Stimulated activated CD4-positive, alpha-beta T cell treated with anti-CD3 and anti-CD28 coated beads, TNF-alpha, amount 100 ng/mL, for 1 hour (primary cell): ENCODE results near the gene LRRC26.
"Not testable (repeated sequence)": the region's sequence is repeated elsewhere in the genome, so short reads cannot be mapped to it uniquely, and the experiment has no call there.

Source experiments
- DNase-seq, 3 donors: peaks; one replicate each; pipeline ENCODE4 v3.0.0-alpha.2; 2020; ENCODE audit warnings: low read depth in 3 of 3, low spot score in 1 of 3

Gene LRRC26

DNA sequence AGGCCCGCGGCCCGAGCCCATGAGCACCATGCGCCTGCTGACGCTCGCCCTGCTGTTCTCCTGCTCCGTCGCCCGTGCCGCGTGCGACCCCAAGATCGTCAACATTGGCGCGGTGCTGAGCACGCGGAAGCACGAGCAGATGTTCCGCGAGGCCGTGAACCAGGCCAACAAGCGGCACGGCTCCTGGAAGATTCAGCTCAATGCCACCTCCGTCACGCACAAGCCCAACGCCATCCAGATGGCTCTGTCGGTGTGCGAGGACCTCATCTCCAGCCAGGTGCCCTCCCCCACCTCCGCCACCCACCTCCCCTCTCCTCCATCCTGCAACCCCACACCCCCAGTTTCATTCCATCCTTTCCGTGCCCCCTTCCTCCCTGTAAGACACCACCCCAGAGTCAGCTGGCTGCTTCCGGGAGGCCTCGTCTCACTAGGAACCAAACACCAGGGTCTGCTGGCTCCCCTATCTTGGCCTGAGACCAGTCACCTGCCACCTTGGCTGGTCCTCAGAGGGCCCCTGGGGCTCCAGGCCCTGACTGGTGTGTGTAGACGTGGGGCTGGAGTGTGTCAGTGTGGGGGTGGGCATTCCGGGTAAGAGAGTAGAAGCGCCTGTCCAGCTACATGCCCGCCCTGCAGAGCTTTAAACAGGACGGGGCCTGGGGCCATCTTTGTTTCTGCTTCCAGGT, 30.2 kb downstream of the LRRC26 start:
- no peak for DNase-seq

DNA sequence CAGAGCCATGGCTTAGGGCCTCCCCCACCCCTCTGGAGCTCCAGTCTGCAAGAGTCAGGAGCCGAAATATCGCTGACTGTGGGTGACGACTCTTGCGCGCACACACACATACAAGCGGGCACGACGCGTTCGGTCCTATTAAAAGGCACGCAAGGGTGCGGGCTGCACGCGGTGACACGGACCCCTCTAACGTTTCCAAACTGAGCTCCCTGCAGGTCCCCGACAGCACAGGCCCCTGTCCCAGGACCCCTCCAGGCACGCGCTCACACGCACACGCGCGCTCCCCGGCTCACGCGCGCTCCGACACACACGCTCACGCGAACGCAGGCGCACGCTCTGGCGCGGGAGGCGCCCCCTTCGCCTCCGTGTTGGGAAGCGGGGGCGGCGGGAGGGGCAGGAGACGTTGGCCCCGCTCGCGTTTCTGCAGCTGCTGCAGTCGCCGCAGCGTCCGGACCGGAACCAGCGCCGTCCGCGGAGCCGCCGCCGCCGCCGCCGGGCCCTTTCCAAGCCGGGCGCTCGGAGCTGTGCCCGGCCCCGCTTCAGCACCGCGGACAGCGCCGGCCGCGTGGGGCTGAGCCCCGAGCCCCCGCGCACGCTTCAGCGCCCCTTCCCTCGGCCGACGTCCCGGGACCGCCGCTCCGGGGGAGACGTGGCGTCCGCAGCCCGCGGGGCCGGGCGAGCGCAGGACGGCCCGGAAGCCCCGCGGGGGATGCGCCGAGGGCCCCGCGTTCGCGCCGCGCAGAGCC, 31.0 kb downstream of the LRRC26 start, which contains the start of gene GRIN1:
GRIN1 (plus strand) TSS at position 433 of the 746 bp plus-strand sequence. CDS start 333 bp downstream, outside the sequence.
- no peak for DNase-seq

DNA sequence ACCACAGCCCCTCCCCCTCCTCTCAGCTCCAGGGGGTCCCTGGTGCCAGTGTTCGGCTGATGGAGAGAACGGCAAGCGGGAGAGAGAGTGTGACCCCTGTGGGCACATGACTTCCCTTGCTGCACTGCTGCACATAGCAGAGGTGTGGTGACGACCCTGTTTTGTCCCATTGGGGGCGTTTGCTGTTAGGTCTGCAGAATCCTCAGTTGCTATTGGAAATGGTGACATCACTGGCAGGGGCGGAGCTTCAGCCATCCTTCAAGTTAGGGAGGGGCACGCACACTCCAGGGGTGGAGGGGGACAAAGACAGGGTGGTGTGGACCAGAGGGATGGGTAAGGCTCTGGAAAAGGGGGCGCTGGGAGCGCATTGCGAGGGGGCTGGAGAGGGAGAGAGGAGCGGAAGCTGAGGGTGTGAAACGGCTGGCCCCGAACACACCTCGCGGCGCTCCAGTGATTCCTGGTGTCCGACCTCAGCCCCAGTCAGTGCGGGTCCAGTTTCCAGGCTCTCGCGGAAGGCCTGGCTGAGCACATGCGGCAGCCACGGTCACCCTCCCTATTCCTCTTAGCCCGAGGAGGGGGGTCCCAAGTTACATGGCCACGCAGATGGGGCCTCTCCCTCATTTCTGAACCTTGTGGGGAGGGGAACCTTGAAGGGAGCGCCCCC, 31.7 kb downstream of the LRRC26 start:
- no peak for DNase-seq

DNA sequence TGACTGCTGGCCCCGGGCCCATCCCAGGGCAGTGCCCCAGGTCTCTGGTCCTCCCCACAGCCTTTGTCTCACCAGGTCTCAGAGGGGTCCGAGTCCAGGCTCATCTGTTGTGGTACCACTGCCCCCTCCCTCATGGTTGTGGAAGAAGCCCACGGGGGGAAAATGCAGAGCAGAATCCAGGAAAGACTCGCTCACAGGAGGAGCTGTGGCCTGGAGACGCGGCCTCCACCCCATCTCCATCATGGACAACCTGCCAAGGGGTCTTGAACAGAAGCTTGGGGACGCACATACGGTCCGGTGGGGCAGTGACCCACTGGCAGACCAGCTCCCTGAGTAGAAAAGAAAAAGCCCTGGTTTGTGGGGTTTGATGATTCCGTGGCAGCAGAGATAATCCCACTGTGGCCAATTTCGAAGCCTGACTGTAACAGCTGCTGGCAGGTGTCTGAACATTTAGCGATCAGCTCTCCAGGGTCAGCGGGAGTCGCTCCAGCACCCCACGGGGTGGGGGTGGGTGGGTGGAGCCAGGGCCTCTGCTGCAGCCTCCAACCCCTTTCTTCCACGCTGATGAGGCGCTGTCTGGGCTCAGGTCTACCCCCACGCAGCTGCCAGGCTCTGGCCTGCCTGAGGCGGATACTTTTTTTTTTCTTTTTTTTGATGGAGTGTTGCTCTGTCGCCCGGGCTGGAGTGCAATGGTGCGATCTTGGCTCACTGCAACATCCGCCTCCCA, 32.8 kb downstream of the LRRC26 start:
- DNase-seq, result no peak

DNA sequence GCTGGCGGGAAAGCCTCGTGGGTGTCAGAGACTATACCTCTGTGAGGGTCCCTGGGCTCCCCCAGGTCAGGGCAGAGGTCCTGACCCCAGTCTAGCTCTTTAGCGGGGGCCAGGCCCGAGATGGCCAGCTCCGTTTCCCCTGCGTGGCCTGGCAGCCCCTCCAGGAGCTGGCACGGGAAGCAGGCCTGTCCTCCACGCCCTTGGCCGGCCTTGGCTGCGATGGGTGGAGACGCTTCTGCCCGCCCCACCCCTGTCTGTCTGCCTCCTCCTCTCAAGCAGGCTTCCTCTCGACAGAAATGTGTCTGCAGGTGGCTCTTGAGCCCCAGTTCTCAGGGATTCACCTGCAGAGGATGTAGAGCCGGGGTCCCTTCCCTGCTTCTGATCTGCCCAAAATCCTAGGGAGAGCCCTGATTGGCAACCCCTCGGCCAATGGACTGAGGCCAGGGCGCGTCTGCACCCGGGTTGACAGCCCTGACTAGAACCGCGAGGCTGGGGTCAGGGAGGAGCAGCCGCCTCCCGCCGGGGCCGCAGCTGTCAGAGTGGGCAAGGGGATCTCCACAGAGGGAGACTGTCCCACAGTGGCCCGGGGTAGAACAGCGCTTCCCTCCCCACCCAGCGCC, 33.5 kb downstream of the LRRC26 start:
- DNase-seq, result no peak

DNA sequence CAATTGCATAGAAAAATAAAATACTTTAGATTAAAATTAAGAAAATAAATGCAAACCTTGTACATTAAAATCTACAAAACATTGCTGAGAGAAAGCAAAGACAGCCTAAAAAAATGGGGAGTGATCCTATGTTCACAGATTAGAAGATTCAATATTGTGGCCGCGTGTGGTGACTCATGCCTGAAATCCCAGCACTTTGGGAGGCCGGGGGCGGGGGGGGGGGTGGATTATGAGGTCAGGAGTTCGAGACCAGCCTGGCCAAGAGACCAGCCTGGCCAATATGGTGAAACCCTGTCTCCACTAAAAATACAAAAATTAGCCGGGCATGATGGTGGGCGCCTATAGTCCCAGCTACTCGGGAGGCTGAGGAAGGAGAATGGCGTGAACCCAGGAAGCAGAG, 34.7 kb downstream of the LRRC26 start:
- DNase-seq, result not testable (repeated sequence)

DNA sequence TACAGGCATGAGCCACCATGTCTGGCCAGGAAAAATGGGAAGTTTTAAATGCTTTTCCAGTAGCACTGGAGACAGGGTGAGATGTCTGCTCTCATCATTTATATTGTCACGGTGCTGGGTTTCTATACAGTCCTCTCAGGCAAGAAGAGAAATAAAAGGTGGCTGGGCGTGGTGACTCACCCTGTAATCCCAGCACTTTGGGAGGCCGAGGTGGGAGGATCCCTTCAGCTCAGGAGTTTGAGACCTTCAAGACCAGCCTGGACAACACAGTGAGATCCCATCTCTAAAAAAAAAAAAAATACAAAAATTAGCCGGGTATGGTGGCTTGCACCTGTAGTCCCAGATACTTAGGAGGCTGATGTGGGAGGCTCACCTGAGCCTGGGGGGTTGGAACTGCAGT, 35.7 kb downstream of the LRRC26 start:
- no peak for DNase-seq

DNA sequence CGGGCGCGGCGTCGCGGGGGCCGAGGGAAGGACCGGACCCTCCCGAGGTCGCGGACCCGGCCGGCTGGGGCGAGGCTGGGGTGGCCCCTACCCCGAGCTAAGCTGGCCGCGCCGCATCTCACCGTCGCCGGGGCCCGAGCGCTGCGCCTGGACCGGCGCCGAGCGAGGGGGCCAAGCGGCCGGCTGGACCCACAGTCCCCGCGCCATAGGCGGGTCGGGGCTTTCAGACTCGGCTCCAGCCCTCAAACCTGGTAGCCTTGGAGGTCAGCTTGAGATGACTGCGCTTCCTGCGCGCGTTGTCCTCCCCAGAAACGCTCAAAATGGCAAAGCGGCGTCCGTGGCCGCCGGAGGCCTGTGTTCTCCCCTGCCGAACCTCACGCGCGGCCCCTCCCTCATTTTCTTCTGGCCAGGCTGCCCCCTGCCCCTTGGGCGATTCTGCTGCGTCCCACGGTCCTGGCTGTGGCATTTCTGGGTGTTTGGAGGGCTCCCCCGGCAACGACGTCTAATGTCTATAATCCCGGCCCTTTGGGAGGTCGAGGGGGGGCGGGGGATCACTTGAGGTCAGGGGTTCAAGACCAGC, 39.6 kb downstream of the LRRC26 start:
- DNase-seq, result no peak

DNA sequence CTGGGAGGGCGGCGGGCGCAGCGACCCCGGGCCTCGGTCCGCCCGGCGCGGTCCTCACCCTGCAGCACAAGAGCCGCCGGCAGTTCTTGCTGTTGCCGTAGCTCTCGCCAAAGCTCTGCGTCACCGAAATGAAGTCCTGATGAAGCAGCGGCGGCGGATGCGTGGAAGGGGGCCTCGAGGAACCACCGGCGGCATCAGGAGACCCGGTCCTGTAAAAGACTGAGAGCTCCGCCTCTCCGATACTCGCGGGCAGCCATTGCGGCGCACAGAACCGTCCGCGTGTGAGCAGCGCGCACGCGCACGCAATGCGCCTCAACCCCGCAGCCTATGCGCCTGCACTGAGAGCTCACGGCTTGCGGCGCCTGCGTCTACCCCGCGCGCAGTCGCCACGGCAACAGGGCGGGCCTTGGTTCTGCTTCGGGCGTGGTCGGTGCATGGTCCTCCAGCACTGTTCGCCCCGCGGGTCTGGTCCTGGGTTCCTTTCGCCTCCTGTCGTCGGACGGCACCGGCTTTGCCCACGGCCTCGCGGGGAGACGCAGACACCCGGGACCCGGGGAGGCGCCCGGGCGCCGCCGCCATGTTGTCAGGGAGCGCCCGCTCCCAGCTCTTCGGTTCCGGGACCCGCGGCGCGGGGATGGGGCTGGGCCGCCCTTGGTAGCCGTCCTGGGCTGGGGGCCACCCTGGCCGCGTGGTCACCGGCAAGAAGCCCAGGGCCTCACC, 40.2 kb downstream of the LRRC26 start:
- peak; percentile 69 to 81 (median 79) for DNase-seq

DNA sequence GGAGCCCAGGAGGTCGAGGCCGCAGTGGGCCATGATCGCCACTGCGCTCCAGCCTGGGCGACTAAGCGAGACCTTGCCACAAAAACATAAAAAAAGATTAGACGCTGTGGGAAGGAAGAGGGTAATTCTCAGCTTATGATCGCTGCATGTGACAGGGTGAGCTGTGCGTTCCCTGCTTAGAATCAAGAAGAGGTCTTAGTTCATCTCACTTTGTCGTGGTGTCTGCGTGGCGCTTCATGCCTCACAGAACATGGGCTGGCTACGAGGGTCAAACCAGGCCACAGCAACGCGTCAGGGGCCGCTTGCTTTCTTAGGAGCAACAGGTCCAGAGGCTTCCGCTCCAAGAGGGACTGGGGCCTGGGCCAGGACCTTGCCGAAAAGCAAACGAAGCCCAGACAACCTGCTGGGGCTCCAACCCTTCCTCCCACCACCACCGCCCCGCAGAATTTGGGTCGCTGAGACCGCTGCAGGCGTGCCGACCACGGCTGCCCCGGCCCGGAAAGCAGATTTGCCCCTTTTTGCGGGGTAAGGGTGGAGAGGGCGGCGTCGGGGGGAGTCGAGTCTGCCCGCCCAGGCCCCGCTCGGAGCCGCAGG, 40.9 kb downstream of the LRRC26 start:
- no peak for DNase-seq

DNA sequence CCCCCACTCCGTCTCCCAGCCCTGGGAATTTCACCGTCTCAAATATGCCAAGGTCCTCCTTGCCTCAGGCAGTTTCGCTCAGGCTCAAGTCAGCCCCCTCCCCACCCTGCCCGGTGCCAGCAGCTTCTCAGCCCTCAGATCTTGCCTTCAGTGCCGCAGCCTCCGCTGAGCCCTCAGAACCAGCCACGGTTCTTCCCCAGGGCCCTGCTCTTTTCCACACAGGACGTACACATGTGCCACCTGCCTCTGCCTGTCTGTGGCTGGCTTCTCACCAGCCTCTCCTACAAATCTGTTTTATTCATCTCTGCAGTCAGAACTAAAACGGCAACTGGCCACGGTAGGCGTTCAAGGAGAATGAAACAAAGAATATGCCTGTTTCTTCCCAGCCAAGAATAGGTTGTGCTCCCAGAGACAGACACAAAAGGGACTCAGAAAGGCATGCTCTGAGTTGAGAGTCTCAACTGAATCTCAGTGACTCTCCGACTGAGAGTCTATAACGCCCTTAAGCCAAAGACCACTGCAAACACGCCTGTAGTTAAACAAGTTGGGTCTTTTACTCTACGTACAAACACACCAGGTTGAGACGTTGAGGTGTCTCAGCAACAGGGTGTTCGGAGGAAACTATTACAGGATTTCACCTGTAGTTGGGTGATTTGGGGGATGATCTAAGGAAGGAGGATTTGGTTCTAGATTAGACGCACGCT, 41.5 kb downstream of the LRRC26 start:
- DNase-seq, result no peak

DNA sequence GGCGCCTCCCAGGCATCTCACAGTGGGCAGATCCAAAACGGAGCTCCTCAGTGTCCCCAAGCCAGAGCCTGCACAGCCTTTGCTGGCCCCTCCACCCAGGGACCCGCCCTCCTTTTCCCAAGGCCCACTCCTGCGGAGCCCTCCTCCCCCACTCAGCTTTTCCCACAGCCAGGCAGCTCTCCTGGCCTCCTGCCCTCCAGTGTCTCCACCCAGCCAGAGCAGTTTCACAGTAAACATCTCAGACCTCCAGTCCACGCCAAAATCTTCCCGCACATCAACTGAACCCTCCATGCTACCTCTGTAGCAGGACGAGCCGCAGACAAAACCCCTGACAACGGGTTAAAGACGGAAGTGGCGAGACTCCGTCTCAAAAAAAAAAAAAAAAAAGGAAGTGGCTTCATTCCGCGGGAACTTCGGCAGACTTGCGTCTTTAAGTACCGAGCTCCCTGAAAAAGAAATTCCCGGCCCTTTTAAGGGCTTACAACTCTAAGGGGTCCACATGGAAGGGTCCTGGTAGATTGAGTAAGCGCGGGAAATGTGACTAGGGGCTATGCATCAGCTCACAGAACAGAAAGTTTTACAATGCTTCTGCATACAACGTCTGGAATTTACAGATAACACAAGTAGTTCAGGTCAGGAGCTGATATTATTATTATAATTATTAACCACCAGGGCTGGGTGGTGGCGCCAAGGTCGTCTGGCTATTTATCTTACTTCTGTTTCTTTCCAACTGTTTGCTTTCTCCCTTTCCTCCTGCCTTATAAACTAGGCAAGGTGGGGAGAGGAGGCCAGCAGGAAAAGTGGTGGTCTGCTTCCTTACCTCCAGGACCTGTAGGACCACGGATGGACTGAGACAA, 42.3 kb downstream of the LRRC26 start:
- no peak for DNase-seq

DNA sequence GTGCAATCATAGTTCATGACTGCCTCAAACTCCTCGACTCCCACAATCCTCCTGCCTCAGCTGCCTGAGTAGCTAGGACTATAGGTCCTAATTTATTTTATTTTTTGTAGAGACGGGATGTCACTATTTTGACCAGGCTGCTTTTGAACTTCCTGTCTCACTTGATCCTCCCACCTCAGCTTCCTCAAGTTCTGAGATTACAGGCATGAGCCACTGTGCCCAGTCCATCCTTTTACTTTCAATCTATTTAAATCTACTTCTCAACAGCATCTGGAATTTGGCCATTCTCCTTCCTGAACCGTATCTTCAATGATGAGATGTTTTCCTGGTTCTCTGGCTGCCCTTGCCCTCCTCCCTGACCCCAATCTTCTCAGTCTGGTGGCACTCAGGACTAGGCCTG, 43.1 kb downstream of the LRRC26 start:
- no peak for DNase-seq

DNA sequence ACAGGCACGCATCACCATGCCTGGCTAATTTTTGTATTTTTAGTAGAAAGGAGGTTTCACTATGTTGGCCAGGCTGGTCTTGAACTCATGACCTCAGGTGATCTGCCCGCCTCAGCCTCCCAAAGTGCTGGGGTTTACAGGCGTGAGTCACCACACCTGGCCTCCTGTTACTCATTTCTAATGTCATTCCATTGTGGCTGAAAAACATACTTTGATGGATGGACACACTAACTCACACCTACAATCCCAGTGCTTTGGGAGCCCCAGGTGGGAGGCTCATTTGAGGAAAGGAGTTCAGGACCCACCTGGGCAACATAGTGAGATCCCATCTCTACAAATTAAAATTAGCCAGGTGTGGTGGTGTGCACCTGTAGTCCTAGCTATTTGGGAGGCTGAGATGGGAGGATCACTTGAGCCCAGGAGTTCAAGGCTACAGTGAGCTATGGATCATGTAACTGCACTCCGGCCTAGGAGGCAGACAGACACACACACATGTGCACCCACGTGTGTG, 45.8 kb downstream of the LRRC26 start:
- not testable (repeated sequence) for DNase-seq

DNA sequence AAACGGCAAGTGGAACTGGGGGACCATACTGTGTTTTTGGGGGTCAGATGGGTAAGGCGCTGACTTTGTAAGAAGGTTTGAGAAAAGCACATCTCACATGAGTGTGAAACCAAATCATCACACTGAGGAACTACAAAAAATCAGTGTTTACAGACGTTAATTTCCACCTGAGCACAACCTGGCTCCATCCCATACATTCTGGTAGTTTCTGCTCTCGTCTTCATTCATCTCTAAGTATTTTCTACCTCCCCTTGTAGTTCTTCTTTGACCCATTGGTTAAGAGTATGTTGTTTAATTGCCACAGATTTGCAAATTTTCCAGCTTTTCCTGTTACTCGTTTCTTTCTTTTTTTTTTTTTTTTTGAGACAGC, 46.4 kb downstream of the LRRC26 start:
- DNase-seq, result no peak

DNA sequence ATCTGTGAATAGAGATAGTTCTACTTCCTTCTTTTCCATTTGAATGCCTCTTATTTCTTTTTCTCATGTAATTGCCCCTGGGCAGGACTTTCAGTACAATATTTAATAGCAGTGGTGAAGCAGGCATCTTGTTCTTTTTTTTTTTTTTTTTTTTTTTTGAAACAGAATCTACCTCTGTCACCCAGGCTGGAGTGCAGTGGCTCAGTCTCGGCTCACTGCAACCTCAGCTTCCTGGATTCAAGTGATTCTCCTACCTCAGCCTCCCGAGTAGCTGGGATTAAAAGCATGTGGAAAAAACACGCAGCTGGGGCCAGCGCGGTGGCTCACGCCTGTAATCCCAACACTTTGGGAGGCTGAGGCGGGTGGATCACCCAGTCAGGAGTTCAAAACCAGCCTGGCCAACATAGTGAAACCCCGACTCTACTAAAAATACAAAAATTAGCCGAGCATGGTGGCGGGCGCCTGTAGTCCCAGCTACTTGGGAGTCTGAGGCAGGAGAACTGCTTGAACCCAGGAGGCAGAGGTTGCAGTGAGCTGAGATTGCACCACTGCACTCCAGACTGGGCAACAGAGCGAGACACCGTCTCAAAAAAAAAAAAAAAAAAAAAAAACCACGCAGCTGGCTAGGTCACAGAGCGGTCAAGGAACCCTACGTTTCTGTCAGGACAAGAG, 46.9 kb downstream of the LRRC26 start:
- not testable (repeated sequence) for DNase-seq
